ENCODE results near the gene SALL1. TPM values are rescaled to one million over a fixed set of nuclear protein-coding genes. Genes with fewer than 3 reads are reported as not detected.

SALL1 gene
- total and polyA plus RNA-seq, 2 of the 13 experiments (the other 11 are each of a cell fraction or from before 2014, with no cell fraction given): 6.6 to 12.3 TPM

DNA sequence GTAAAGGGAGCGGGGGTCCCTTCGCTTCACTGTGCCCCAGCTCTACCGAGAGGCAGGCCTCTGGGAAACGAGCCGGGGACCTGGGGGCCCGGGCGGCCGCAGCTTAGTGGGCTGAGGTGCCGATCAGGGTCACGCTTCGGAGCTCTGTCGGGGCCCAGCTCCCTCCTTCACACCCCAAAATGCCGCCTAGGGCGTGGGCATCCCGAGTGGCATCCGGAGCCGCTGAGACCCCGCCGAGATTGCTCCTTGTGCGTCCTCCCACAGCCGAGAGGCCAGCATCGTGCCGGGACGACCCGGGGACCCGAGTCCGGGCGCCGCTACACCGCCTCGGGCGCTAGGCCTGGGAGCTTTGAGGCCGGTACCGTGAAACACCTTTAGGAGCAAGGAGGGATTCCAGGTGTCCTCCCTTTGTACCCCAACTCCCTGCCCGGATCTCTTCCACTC lies 1.3 kb downstream of the SALL1 start (continued):
- TF ChIP-seq ZMYM3 (CRISPR knock-in tag; IDR thresholded peaks at IDR 0.05): no peak
- TF ChIP-seq CC2D1A (CRISPR knock-in tag; IDR thresholded peaks at IDR 0.05): no peak
- no peak for TF ChIP-seq SP2 (CRISPR knock-in tag; IDR thresholded peaks at IDR 0.05)
- no peak for TF ChIP-seq KDM4B (CRISPR knock-in tag; IDR thresholded peaks at IDR 0.05)
- no peak for TF ChIP-seq U2AF2 (IDR thresholded peaks at IDR 0.05; ENCODE audit: low read depth, low read length)
- no peak for TF ChIP-seq ZNF468 (CRISPR knock-in tag; IDR thresholded peaks at IDR 0.05)
- TF ChIP-seq ZNF891 (CRISPR knock-in tag; IDR thresholded peaks at IDR 0.05): no peak
- no peak for TF ChIP-seq ZNF713 (CRISPR knock-in tag; IDR thresholded peaks at IDR 0.05)
- TF ChIP-seq, protein P1, sequence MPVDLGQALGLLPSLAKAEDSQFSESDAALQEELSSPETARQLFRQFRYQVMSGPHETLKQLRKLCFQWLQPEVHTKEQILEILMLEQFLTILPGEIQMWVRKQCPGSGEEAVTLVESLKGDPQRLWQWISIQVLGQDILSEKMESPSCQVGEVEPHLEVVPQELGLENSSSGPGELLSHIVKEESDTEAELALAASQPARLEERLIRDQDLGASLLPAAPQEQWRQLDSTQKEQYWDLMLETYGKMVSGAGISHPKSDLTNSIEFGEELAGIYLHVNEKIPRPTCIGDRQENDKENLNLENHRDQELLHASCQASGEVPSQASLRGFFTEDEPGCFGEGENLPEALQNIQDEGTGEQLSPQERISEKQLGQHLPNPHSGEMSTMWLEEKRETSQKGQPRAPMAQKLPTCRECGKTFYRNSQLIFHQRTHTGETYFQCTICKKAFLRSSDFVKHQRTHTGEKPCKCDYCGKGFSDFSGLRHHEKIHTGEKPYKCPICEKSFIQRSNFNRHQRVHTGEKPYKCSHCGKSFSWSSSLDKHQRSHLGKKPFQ (CRISPR knock-in tag; IDR thresholded peaks at IDR 0.05; ENCODE audit: insufficient replicate concordance): peak; percentile 36
- no peak for TF ChIP-seq POGZ (CRISPR knock-in tag; IDR thresholded peaks at IDR 0.05)
- no peak for TF ChIP-seq ZNF672 (CRISPR knock-in tag; IDR thresholded peaks at IDR 0.05)
- TF ChIP-seq ZZZ3 (CRISPR knock-in tag; IDR thresholded peaks at IDR 0.05; ENCODE audit: borderline replicate concordance): no peak
- TF ChIP-seq MAF1 (CRISPR knock-in tag; IDR thresholded peaks at IDR 0.05; ENCODE audit: borderline replicate concordance): no peak
- TF ChIP-seq BCL3 (CRISPR knock-in tag; IDR thresholded peaks at IDR 0.05): 0 out of 2 replicates have a peak, but pooled peaks have one; percentile 11
- TF ChIP-seq, protein P2, sequence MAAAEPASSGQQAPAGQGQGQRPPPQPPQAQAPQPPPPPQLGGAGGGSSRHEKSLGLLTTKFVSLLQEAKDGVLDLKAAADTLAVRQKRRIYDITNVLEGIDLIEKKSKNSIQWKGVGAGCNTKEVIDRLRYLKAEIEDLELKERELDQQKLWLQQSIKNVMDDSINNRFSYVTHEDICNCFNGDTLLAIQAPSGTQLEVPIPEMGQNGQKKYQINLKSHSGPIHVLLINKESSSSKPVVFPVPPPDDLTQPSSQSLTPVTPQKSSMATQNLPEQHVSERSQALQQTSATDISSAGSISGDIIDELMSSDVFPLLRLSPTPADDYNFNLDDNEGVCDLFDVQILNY (CRISPR knock-in tag; conservative IDR thresholded peaks at IDR 0.05): no peak
- peak; percentile 75; the same call in 1 of the 2 replicates for TF ChIP-seq ZNF446 (CRISPR knock-in tag; IDR thresholded peaks at IDR 0.05)
- peak; percentile 46; the same call in 1 of the 2 replicates for TF ChIP-seq YEATS4 (CRISPR knock-in tag; IDR thresholded peaks at IDR 0.05; ENCODE audit: borderline replicate concordance)
- no peak for TF ChIP-seq ZSCAN25 (CRISPR knock-in tag; IDR thresholded peaks at IDR 0.05)
- TF ChIP-seq KDM2A (CRISPR knock-in tag; IDR thresholded peaks at IDR 0.05; ENCODE audit: borderline replicate concordance, low read depth): peak; percentile 31; the same call in 1 of the 2 replicates
- no peak for TF ChIP-seq ZNF576 (CRISPR knock-in tag; IDR thresholded peaks at IDR 0.05)
- no peak for TF ChIP-seq AKAP8 (CRISPR knock-in tag; IDR thresholded peaks at IDR 0.05)
- TF ChIP-seq, protein P3, sequence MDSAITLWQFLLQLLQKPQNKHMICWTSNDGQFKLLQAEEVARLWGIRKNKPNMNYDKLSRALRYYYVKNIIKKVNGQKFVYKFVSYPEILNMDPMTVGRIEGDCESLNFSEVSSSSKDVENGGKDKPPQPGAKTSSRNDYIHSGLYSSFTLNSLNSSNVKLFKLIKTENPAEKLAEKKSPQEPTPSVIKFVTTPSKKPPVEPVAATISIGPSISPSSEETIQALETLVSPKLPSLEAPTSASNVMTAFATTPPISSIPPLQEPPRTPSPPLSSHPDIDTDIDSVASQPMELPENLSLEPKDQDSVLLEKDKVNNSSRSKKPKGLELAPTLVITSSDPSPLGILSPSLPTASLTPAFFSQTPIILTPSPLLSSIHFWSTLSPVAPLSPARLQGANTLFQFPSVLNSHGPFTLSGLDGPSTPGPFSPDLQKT (CRISPR knock-in tag; IDR thresholded peaks at IDR 0.05; ENCODE audit: borderline replicate concordance): no peak
- TF ChIP-seq WIZ (CRISPR knock-in tag; IDR thresholded peaks at IDR 0.05): no peak
- TF ChIP-seq SETDB1 (CRISPR knock-in tag; IDR thresholded peaks at IDR 0.05; ENCODE audit: borderline replicate concordance): no peak
- no peak for TF ChIP-seq ZNF878 (CRISPR knock-in tag; IDR thresholded peaks at IDR 0.05)
- TF ChIP-seq TAF1 (CRISPR knock-in tag; IDR thresholded peaks at IDR 0.05): peak; percentile 45
- TF ChIP-seq NFYC (CRISPR knock-in tag; IDR thresholded peaks at IDR 0.05): no peak
- TF ChIP-seq FOXK1 (CRISPR knock-in tag; IDR thresholded peaks at IDR 0.05; ENCODE audit: borderline replicate concordance, low read depth): no peak

Measured in HepG2 (cell line).